GM23338 (cell line): Measurements from ENCODE around the gene LMBR1L. TPM values are rescaled to one million over a fixed set of nuclear protein-coding genes. Genes with fewer than 3 reads are reported as not detected.

Source experiments
- ATAC-seq: fragments of 200-7000 bp; cut with Tn5 transposase; 3 replicates; pipeline ENCODE4 v1.9.1; 2020
- DNase-seq: peaks from one replicate; pipeline ENCODE4 v3.0.0-alpha.2; 2015; ENCODE audit warnings: low spot score
- H2AFZ ChIP-seq: fragments of 200-600 bp; sonication (generic); 2 replicates; pipeline ENCODE4 v1.8.0; 2016; ENCODE audit warnings: antibody characterized with exemption, mild to moderate bottlenecking, moderate library complexity
- H3F3A ChIP-seq: fragments of 200-600 bp; sonication (generic); replicated peaks from 2 replicates; pipeline ENCODE4 v1.8.0; 2017; ENCODE audit warnings: antibody characterized with exemption, mixed run types, low read depth
- H3K27ac ChIP-seq: fragments of 200-600 bp; sonication (generic); 2 replicates; pipeline ENCODE4 v1.6.1; 2016; ENCODE audit warnings: low read depth
- H3K27me3 ChIP-seq: fragments of 200-600 bp; sonication (generic); 2 replicates; pipeline ENCODE4 v1.8.0; 2016; ENCODE audit warnings: mild to moderate bottlenecking, mixed run types, moderate library complexity; ENCODE audit not compliant: insufficient read depth
- H3K36me3 ChIP-seq: fragments of 200-600 bp; sonication (generic); 2 replicates; pipeline ENCODE4 v1.8.0; 2016; ENCODE audit warnings: mild to moderate bottlenecking; ENCODE audit not compliant: insufficient read depth
- H3K4me1 ChIP-seq: fragments of 200-600 bp; sonication (generic); 2 replicates; pipeline ENCODE4 v1.8.0; 2016; ENCODE audit warnings: mild to moderate bottlenecking, moderate library complexity; ENCODE audit not compliant: insufficient read depth
- H3K4me2 ChIP-seq: fragments of 200-600 bp; sonication (generic); 2 replicates; pipeline ENCODE4 v1.7.1; 2017; ENCODE audit warnings: mixed run types
- H3K4me3 ChIP-seq: fragments of 200-600 bp; sonication (generic); 2 replicates; pipeline ENCODE4 v1.6.1; 2016; ENCODE audit warnings: mixed run types
- H3K79me2 ChIP-seq: fragments of 200-600 bp; sonication (generic); replicated peaks from 2 replicates; pipeline ENCODE4 v1.8.0; 2017; ENCODE audit warnings: mild to moderate bottlenecking; ENCODE audit not compliant: insufficient read depth
- H3K9me2 ChIP-seq: fragments of 200-600 bp; sonication (generic); 2 replicates; pipeline ENCODE4 v1.8.0; 2017; ENCODE audit not compliant: insufficient read depth
- H4K20me1 ChIP-seq: fragments of 200-600 bp; sonication (generic); replicated peaks from 2 replicates; pipeline ENCODE4 v1.8.0; 2017; ENCODE audit warnings: mild to moderate bottlenecking; ENCODE audit not compliant: insufficient read depth
- H3K27ac Mint-ChIP-seq: 2 replicates; pipeline ENCODE4 v1.8.0; 2020; ENCODE audit warnings: inconsistent platforms, mild to moderate bottlenecking, moderate library complexity, mixed read lengths
- H3K27me3 Mint-ChIP-seq: 3 replicates; pipeline ENCODE4 v1.8.0; 2022; ENCODE audit warnings: low read depth, mild to moderate bottlenecking, moderate library complexity, mixed read lengths, inconsistent platforms; ENCODE audit not compliant: insufficient read depth, poor library complexity
- H3K36me3 Mint-ChIP-seq: 3 replicates; pipeline ENCODE4 v1.8.0; 2021; ENCODE audit warnings: low read depth, mild to moderate bottlenecking, inconsistent platforms, moderate library complexity, mixed read lengths
- H3K4me1 Mint-ChIP-seq: 3 replicates; pipeline ENCODE4 v1.8.0; 2020; ENCODE audit warnings: mild to moderate bottlenecking, inconsistent platforms, mixed read lengths
- H3K4me3 Mint-ChIP-seq: 3 replicates; pipeline ENCODE4 v1.8.0; 2021; ENCODE audit warnings: moderate library complexity, mild to moderate bottlenecking, inconsistent platforms, mixed read lengths
- H3K9me3 Mint-ChIP-seq: 3 replicates; pipeline ENCODE4 v1.8.0; 2020; ENCODE audit warnings: moderate library complexity, mild to moderate bottlenecking, inconsistent platforms, mixed read lengths
- CREB1 ChIP-seq: fragments of 250-450 bp; sonication (Bioruptor Pico); IDR thresholded peaks from 2 replicates; pipeline ENCODE4 v1.5.0; 2020; ENCODE audit warnings: low read depth, mild to moderate bottlenecking, moderate library complexity
- ETS1 ChIP-seq: IDR thresholded peaks from 2 replicates; pipeline ENCODE4 v1.6.1; 2016; ENCODE audit warnings: antibody characterized with exemption
- EZH2phosphoT487 ChIP-seq: fragments of 200-600 bp; sonication (generic); IDR thresholded peaks from one replicate; pipeline ENCODE4 v1.8.1; 2018; ENCODE audit warnings: antibody characterized with exemption; ENCODE audit not compliant: unreplicated experiment
- NANOG ChIP-seq: IDR thresholded peaks from 2 replicates; pipeline ENCODE4 v1.6.1; 2016; ENCODE audit warnings: antibody characterized with exemption, borderline replicate concordance
- POLR2AphosphoS5 ChIP-seq: IDR thresholded peaks from 2 replicates; pipeline ENCODE4 v1.6.1; 2016; ENCODE audit warnings: antibody characterized with exemption, low read depth
- ZNF114 ChIP-seq: fragments of 250-450 bp; sonication (Bioruptor Pico); IDR thresholded peaks from 2 replicates; pipeline ENCODE4 v1.5.0; 2020; ENCODE audit warnings: mild to moderate bottlenecking, moderate library complexity
- polyA plus RNA-seq: library from polyadenylated mRNA; unstranded; fragments of >200 nt; fragmentation: Nextera tagmentation; extraction: Ambion mirVana; gene quantifications from 2 replicates; pipeline ENCODE4 v1.2.1, GENCODE V29; 2016
- total RNA-seq: library from RNA; depleted of rRNA; stranded (reverse); fragments of >200 nt; shearing (Covaris generic); gene quantifications from 2 replicates; pipeline ENCODE4 v1.2.3, GENCODE V29; 2014
- TF ChIP-seq, protein P1 (sequence below), 2 experiments: fragments of 200-600 bp in 1 of 2; sonication (generic) in 1 of 2; conservative IDR thresholded peaks; 2 replicates each; pipeline versions ENCODE4 v1.5.1 to v1.6.1; 2016 to 2017; ENCODE audit warnings: antibody characterized with exemption in 2 of 2, low read depth in 2 of 2, mild to moderate bottlenecking in 2 of 2, moderate library complexity in 1 of 2
- TF ChIP-seq, protein P2 (sequence below): IDR thresholded peaks from one replicate; pipeline ENCODE4 v1.6.1; 2018; ENCODE audit warnings: antibody characterized with exemption; ENCODE audit not compliant: unreplicated experiment

The LMBR1L gene
- total and polyA plus RNA-seq, 2 experiments from 2014 or later = 19.8 to 57.0 TPM

DNA sequence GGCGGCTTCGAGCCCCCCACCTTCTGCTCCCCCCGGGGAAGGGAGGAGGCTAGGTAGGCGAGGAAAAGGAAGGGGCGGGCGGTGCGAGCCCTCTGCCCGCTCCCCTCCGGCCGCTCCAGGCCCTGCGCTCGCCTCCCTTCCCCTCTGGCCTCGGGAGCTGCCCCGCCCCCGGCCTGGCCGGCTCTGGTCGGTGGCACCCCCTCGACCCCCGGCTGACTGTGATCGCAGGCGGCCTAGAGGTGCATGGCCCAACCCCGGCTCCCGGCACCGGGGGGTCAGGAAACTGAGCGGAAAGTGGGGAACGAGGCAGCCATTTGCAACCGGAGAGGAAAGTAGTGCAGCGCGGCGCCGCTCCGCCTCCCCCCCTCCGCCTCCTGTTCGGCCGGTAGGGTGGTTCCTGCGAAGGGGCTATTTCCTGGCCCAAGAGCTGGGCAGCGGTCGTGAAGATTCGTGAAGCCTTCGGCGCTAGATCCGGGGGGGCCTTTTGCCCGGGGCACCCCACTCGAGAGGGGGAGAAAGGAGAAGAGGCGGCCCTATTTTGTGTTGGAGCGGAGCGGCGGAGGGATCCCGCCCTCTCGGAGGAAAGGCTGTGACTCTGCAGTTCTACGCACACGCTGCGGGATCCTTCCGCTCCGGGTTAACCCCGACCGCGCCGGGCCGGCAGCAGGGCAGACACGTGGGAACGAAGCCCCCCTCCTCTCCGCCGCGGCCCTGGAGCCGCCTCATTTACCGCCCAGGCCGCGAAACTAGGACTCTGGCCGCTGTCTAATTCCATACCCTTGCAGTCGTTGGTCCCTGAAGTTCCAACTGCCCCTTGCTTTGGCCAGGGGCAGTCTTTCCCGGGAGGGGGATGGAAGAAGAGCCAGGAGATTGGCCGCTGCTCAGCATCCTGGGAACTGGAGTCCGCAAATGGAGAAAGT lies 50.1 kb downstream of the LMBR1L start, which contains the start of gene KMT2D:
KMT2D (minus strand) TSS at position 558 of the 920 bp plus-strand sequence. CDS start 5,470 bp downstream, outside the sequence.
- Histone ChIP-seq H3K79me2 (peaks cover 46% of the 10 kb centered on the region), H3K27me3 (no peaks in the 10 kb centered on the region), H2AFZ (peak within 1 kb of the TSS; percentile 92), H3K36me3 (no peaks in the 10 kb centered on the region), H3K9me2 (no peaks in the 10 kb centered on the region), H3K4me3 (peak within 1 kb of the TSS; percentile 99), H4K20me1 (peaks cover 36% of the 10 kb centered on the region), H3F3A (no peaks in the 10 kb centered on the region), H3K4me2 (peak within 1 kb of the TSS; percentile 98), H3K27ac (peak within 1 kb of the TSS; percentile 99), H3K4me1 (peaks cover 29% of the 10 kb centered on the region)
- H3K36me3 Mint-ChIP-seq = peaks cover 8% of the 10 kb centered on the region
- H3K9me3 Mint-ChIP-seq = no peaks in the 10 kb centered on the region
- peak within 1 kb of the TSS; percentile 100 for H3K27ac Mint-ChIP-seq
- ATAC-seq = peak; percentile 67
- peaks cover 47% of the 10 kb centered on the region for H3K4me1 Mint-ChIP-seq
- peak within 1 kb of the TSS; percentile 97 for H3K4me3 Mint-ChIP-seq
- H3K27me3 Mint-ChIP-seq = peaks cover 24% of the 10 kb centered on the region
- peak; percentile 98 for DNase-seq
- TF ChIP-seq EZH2phosphoT487 (no peak), CREB1 (CRISPR knock-in tag) (peak; percentile 94), NANOG (no peak), ZNF114 (0 out of 2 replicates have a peak, but pooled peaks have one; percentile 64), POLR2AphosphoS5 (peak; percentile 37; the same call in 1 of the 2 replicates), ETS1 (peak; percentile 65)
- TF ChIP-seq, protein P1, sequence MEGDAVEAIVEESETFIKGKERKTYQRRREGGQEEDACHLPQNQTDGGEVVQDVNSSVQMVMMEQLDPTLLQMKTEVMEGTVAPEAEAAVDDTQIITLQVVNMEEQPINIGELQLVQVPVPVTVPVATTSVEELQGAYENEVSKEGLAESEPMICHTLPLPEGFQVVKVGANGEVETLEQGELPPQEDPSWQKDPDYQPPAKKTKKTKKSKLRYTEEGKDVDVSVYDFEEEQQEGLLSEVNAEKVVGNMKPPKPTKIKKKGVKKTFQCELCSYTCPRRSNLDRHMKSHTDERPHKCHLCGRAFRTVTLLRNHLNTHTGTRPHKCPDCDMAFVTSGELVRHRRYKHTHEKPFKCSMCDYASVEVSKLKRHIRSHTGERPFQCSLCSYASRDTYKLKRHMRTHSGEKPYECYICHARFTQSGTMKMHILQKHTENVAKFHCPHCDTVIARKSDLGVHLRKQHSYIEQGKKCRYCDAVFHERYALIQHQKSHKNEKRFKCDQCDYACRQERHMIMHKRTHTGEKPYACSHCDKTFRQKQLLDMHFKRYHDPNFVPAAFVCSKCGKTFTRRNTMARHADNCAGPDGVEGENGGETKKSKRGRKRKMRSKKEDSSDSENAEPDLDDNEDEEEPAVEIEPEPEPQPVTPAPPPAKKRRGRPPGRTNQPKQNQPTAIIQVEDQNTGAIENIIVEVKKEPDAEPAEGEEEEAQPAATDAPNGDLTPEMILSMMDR (conservative IDR thresholded peaks at IDR 0.05; ENCODE audit: low read depth in 2 of 2) = 0 out of 4 replicates have a peak, but pooled peaks of 1 of the 2 experiments have one; percentile 14
- TF ChIP-seq, protein P2, sequence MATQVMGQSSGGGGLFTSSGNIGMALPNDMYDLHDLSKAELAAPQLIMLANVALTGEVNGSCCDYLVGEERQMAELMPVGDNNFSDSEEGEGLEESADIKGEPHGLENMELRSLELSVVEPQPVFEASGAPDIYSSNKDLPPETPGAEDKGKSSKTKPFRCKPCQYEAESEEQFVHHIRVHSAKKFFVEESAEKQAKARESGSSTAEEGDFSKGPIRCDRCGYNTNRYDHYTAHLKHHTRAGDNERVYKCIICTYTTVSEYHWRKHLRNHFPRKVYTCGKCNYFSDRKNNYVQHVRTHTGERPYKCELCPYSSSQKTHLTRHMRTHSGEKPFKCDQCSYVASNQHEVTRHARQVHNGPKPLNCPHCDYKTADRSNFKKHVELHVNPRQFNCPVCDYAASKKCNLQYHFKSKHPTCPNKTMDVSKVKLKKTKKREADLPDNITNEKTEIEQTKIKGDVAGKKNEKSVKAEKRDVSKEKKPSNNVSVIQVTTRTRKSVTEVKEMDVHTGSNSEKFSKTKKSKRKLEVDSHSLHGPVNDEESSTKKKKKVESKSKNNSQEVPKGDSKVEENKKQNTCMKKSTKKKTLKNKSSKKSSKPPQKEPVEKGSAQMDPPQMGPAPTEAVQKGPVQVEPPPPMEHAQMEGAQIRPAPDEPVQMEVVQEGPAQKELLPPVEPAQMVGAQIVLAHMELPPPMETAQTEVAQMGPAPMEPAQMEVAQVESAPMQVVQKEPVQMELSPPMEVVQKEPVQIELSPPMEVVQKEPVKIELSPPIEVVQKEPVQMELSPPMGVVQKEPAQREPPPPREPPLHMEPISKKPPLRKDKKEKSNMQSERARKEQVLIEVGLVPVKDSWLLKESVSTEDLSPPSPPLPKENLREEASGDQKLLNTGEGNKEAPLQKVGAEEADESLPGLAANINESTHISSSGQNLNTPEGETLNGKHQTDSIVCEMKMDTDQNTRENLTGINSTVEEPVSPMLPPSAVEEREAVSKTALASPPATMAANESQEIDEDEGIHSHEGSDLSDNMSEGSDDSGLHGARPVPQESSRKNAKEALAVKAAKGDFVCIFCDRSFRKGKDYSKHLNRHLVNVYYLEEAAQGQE = no peak
